ENCODE data around the gene ELFN2. TPM values are rescaled to one million over a fixed set of nuclear protein-coding genes. Genes with fewer than 3 reads are reported as not detected.

Gene ELFN2
- total RNA-seq, 2 experiments from 2014 or later, result 0.63 to 1.8 TPM

DNA sequence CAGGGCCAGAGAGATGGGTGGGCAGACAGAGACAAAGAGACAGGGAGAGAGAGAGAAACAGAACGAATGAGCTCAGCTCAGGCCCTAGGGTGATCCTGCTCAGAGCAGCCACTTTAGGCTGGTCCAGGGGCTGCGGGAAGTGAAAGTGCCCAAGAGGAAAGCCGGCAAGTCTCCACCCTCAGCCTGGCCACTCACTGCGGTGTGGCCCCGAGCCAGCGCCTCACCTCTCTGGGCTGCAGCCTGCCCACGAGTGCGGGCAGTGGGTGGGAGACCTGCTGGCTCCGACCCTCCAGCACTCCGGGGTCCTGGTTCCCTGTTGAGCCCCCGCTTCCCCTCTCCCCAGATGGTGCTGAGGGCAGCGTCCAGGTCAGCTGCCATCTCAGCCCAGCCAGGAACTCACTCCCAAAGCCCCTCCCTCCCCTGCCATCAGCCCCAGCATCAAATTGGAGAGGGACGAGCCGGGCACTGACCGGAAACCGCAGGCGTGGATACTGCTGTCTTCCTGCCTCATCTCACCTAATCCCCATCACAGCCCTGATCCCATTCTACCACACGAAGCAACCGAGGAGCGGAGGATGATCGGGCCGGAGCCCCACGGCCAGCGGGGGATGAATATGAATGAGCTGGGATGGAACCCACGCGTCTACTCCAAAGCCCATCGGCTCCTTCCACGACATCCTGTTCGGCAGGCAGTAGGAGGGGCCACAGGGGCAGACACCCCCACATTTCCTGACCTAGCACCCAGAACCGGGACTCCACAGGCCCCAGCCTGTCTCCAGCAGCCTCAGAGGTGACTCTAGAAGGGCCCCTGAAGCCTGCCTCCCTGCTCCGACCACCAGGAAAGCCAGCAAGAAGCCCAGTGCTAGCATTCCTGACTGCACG is 16.9 kb downstream of the ELFN2 start:
- Histone ChIP-seq H3K4me3 (ENCODE audit: low read depth, low read length, poor library complexity, severe bottlenecking) (no peak overlapping the region), H3K9me2 (ENCODE audit: insufficient read depth, low read length) (no peaks in the 10 kb centered on the region), H2AFZ (ENCODE audit: low read length) (no peak overlapping the region; the same call in 1 of the 2 replicates), H3K36me3 (ENCODE audit: insufficient read depth, low read length) (no peaks in the 10 kb centered on the region), H3K9me3 (ENCODE audit: low read length) (no peaks in the 10 kb centered on the region), H3K4me1 (ENCODE audit: insufficient read depth, low read length, poor library complexity, severe bottlenecking) (peaks cover 12% of the 10 kb centered on the region), H3K4me2 (ENCODE audit: low read length) (peak overlapping the region; percentile 44; the same call in 1 of the 2 replicates), H4K20me1 (ENCODE audit: insufficient read depth, low read length) (no peaks in the 10 kb centered on the region), H3K79me2 (ENCODE audit: insufficient read depth, low read depth, low read length) (no peaks in the 10 kb centered on the region), H3K27ac (ENCODE audit: low read depth, low read length, poor library complexity, severe bottlenecking) (no peak overlapping the region)
- intact Hi-C loops (cut with micrococcal nuclease; ENCODE audit: unreplicated experiment), result no loop called here
- ChIA-PET CTCF (ENCODE audit: unreplicated experiment) (no interaction called here), POLR2A (no interaction called here)
- DNase-seq (ENCODE audit: low spot score), result no peak
- BruUV-seq (replicated peaks), result no TSS peak
- TF ChIP-seq EZH2phosphoT487 (IDR thresholded peaks at IDR 0.05; ENCODE audit: borderline replicate concordance, low read depth, low read length) (no peak), CTCF (conservative IDR thresholded peaks at IDR 0.05; ENCODE audit: low read length) (no peak)

GRCh38 chr22:37409459-37410050 is 17.7 kb downstream of the ELFN2 start:
- peak overlapping the region; percentile 44; the same call in 1 of the 2 replicates for H3K4me2 ChIP-seq (ENCODE audit: low read length)
- TF ChIP-seq CTCF (conservative IDR thresholded peaks at IDR 0.05; ENCODE audit: low read length), result no peak
- TF ChIP-seq EZH2phosphoT487 (IDR thresholded peaks at IDR 0.05; ENCODE audit: borderline replicate concordance, low read depth, low read length), result no peak
- H3K4me1 ChIP-seq (ENCODE audit: insufficient read depth, low read length, poor library complexity, severe bottlenecking), result peaks cover 12% of the 10 kb centered on the region
- H3K27ac ChIP-seq (ENCODE audit: low read depth, low read length, poor library complexity, severe bottlenecking), result no peak overlapping the region
- H4K20me1 ChIP-seq (ENCODE audit: insufficient read depth, low read length), result no peaks in the 10 kb centered on the region
- H3K4me3 ChIP-seq (ENCODE audit: low read depth, low read length, poor library complexity, severe bottlenecking), result no peak overlapping the region
- no peaks in the 10 kb centered on the region for H3K9me2 ChIP-seq (ENCODE audit: insufficient read depth, low read length)
- no peaks in the 10 kb centered on the region for H3K36me3 ChIP-seq (ENCODE audit: insufficient read depth, low read length)
- no TSS peak for BruUV-seq (replicated peaks)
- peak; percentile 58 for DNase-seq (ENCODE audit: low spot score)
- ChIA-PET POLR2A (no interaction called here), CTCF (ENCODE audit: unreplicated experiment) (interaction anchor here (0.6 kb wide), 1 partner anchor 56 kb away, joined by 3 read pairs; no protein-coding TSS in a partner anchor)
- intact Hi-C loops (cut with micrococcal nuclease; ENCODE audit: unreplicated experiment), result no loop called here
- H3K79me2 ChIP-seq (ENCODE audit: insufficient read depth, low read depth, low read length), result no peaks in the 10 kb centered on the region
- no peak overlapping the region; the same call in 1 of the 2 replicates for H2AFZ ChIP-seq (ENCODE audit: low read length)
- H3K9me3 ChIP-seq (ENCODE audit: low read length), result no peaks in the 10 kb centered on the region

All from OCI-LY7 (cell line).